Measurements from ENCODE around the gene COX7A1. TPM values are rescaled to one million over a fixed set of nuclear protein-coding genes. Genes with fewer than 3 reads are reported as not detected.
A peak's percentile ranks its signal among the peaks of the same experiment; 100 is the strongest.

The COX7A1 gene
- total RNA-seq, 4 donors from 2014 or later = 165 to 421 (median 223) TPM

- intact Hi-C loops (cut with DNase I; ENCODE audit: low total_unique reads) = loop anchor here (1.0 kb wide), 1 partner anchor 109 kb away; no protein-coding TSS in a partner anchor
Observed at GRCh38 chr19:36169084-36169760, 17.0 kb upstream of the COX7A1 start.

GRCh38 chr19:36163813-36164212 lies 11.6 kb upstream of the COX7A1 start:
- in situ Hi-C loops (cut with MboI; ENCODE audit: low sequenced_read_pairs in 4 of 4) = no loop called here
- intact Hi-C loops (cut with DNase I; ENCODE audit: low total_unique reads) = no loop called here
- no peak for DNase-seq
- H3K36me3 ChIP-seq = no peaks in the 10 kb centered on the region
- no peaks in the 10 kb centered on the region for H3K9me3 ChIP-seq
- no peak overlapping the region for H3K4me3 ChIP-seq
- H3K4me1 ChIP-seq = no peaks in the 10 kb centered on the region
- H3K27ac ChIP-seq = no peak overlapping the region
- no peak for TF ChIP-seq POLR2A (IDR thresholded peaks at IDR 0.05)
- no peak for TF ChIP-seq CTCF (IDR thresholded peaks at IDR 0.05 in 4 of 5, conservative IDR thresholded peaks at IDR 0.05 in 1 of 5)
- no peaks in the 10 kb centered on the region for H3K27me3 ChIP-seq
- no peak for ATAC-seq

More at GRCh38 chr19:36169084-36169760, 17.0 kb upstream of the COX7A1 start:
- peak in 1 of 2 donors; percentile 34 for DNase-seq
- peak overlapping the region; percentile 57 to 84 (median 72) for H3K27ac ChIP-seq
- H3K4me3 ChIP-seq = no peak overlapping the region
- H3K36me3 ChIP-seq = no peaks in the 10 kb centered on the region
- no peak for TF ChIP-seq POLR2A (IDR thresholded peaks at IDR 0.05)
- no peak for TF ChIP-seq CTCF (IDR thresholded peaks at IDR 0.05 in 4 of 5, conservative IDR thresholded peaks at IDR 0.05 in 1 of 5)
- no peaks in the 10 kb centered on the region for H3K27me3 ChIP-seq
- in situ Hi-C loops (cut with MboI; ENCODE audit: low sequenced_read_pairs in 4 of 4) = loop anchor here in 3 of 4 donors (5.0 kb wide), 2 partner anchors 37 to 42 kb away; no protein-coding TSS in a partner anchor
- peaks cover 10 to 13% of the 10 kb centered on the region in 2 donors for H3K4me1 ChIP-seq
- H3K9me3 ChIP-seq = no peaks in the 10 kb centered on the region
- peak; percentile 29 to 41 for ATAC-seq

- no peak for ATAC-seq
Observed at GRCh38 chr19:36160821-36161596, 8.8 kb upstream of the COX7A1 start.

GRCh38 chr19:36153126-36153525 lies 879 bp upstream of the COX7A1 start:
- in situ Hi-C loops (cut with MboI; ENCODE audit: low sequenced_read_pairs in 4 of 4) = no loop called here
- Histone ChIP-seq H3K27ac (peak overlapping the region; percentile 97 to 100 (median 100)), H3K4me1 (peaks cover 24 to 29% of the 10 kb centered on the region in 2 donors), H3K27me3 (no peaks in the 10 kb centered on the region), H3K9me3 (no peaks in the 10 kb centered on the region), H3K36me3 (peaks cover 0 to 24% of the 10 kb centered on the region in 2 donors), H3K4me3 (peak overlapping the region; percentile 80 to 90 (median 90))
- TF ChIP-seq CTCF (IDR thresholded peaks at IDR 0.05 in 4 of 5, conservative IDR thresholded peaks at IDR 0.05 in 1 of 5) = no peak
- ATAC-seq = no peak
- intact Hi-C loops (cut with DNase I; ENCODE audit: low total_unique reads) = loop anchor here (5.0 to 10.0 kb wide), 3 partner anchors 36 to 396 kb away; partner anchors contain the start of genes HSPB6, PROSER3, TBCB and ZNF146
- no peak for DNase-seq

More at GRCh38 chr19:36160821-36161596, 8.8 kb upstream of the COX7A1 start:
- in situ Hi-C loops (cut with MboI; ENCODE audit: low sequenced_read_pairs in 4 of 4) (no loop called here), intact Hi-C loops (cut with DNase I; ENCODE audit: low total_unique reads) (no loop called here)
- no peak for DNase-seq
- no peak overlapping the region for H3K27ac ChIP-seq
- no peaks in the 10 kb centered on the region for H3K27me3 ChIP-seq
- no peaks in the 10 kb centered on the region for H3K9me3 ChIP-seq
- TF ChIP-seq CTCF (IDR thresholded peaks at IDR 0.05 in 4 of 5, conservative IDR thresholded peaks at IDR 0.05 in 1 of 5) (no peak), POLR2A (IDR thresholded peaks at IDR 0.05) (no peak)
- H3K36me3 ChIP-seq = no peaks in the 10 kb centered on the region
- no peaks in the 10 kb centered on the region for H3K4me1 ChIP-seq
- no peak overlapping the region for H3K4me3 ChIP-seq
